Lung (tissue), 12 donors: Measurements from ENCODE around the gene MYRIP. TPM values are rescaled to one million over a fixed set of nuclear protein-coding genes. Genes with fewer than 3 reads are reported as not detected.

Source experiments
- ATAC-seq: fragments of 200-7000 bp; cut with Tn5 transposase; one replicate; pipeline ENCODE4 v1.9.1; 2020; ENCODE audit warnings: moderate number of reproducible peaks; ENCODE audit not compliant: insufficient read depth, low FRiP score
- DNase-seq, 3 donors: peaks; one replicate each; pipeline ENCODE4 v3.0.0-alpha.2; 2013 to 2017
- H3K27ac ChIP-seq, 2 donors: one replicate each; pipeline ENCODE4 v1.5.1; 2013; ENCODE audit warnings: mild to moderate bottlenecking in 2 of 2, moderate library complexity in 2 of 2, control low read depth in 1 of 2, inconsistent platforms in 1 of 2, low read depth in 1 of 2, low read length in 1 of 2
- H3K27me3 ChIP-seq, 3 donors: one replicate each; pipeline ENCODE4 v1.5.1; 2013; ENCODE audit warnings: low read length in 2 of 3; ENCODE audit not compliant: control insufficient read depth in 3 of 3, insufficient read depth in 3 of 3
- H3K36me3 ChIP-seq, 4 donors: one replicate each; pipeline ENCODE4 v1.5.1; 2013; ENCODE audit warnings: low read length in 4 of 4, mild to moderate bottlenecking in 1 of 4, moderate library complexity in 1 of 4; ENCODE audit not compliant: control insufficient read depth in 4 of 4, insufficient read depth in 4 of 4
- H3K4me1 ChIP-seq, 5 donors: one replicate each; pipeline ENCODE4 v1.5.1; 2013; ENCODE audit warnings: low read length in 5 of 5, mild to moderate bottlenecking in 2 of 5, moderate library complexity in 1 of 5; ENCODE audit not compliant: control insufficient read depth in 5 of 5, insufficient read depth in 5 of 5
- H3K4me3 ChIP-seq: one replicate; pipeline ENCODE4 v1.5.1; 2013; ENCODE audit warnings: mild to moderate bottlenecking, control low read depth, moderate library complexity
- H3K9ac ChIP-seq, 2 donors: one replicate each; pipeline ENCODE4 v1.5.1; 2013; ENCODE audit warnings: low read length in 2 of 2, control low read depth in 1 of 2; ENCODE audit not compliant: insufficient read depth in 1 of 2
- H3K9me3 ChIP-seq, 4 donors: one replicate each; pipeline ENCODE4 v1.5.1; 2013; ENCODE audit warnings: low read length in 3 of 4, mild to moderate bottlenecking in 1 of 4, moderate library complexity in 1 of 4; ENCODE audit not compliant: control insufficient read depth in 4 of 4, insufficient read depth in 3 of 4
- CTCF ChIP-seq: IDR thresholded peaks from 2 replicates; pipeline ENCODE4 v1.5.1; 2012; ENCODE audit warnings: mild to moderate bottlenecking; ENCODE audit errors: control extremely low read depth, extremely low read depth
- WGBS, 2 donors: extraction: QIAGEN DNeasy Blood & Tissue Kit; methylation state at CpG; one replicate each; pipeline ENCODE4 v1.1.7; 2013; 5-methylcytosine and 5-hydroxymethylcytosine counted together
- polyA plus RNA-seq, 2 donors: library from polyadenylated mRNA; stranded (reverse); fragments of 200-250 nt; gene quantifications; one replicate each; pipeline ENCODE4 v1.2.1, GENCODE V29; 2013
- total RNA-seq, 2 donors: library from RNA; depleted of rRNA in 1 of 2; stranded (reverse); fragments of >200 nt in 1 of 2; gene quantifications; one replicate each; pipeline ENCODE4 v1.2.1, GENCODE V29; 2014 to 2021
- donor health status: control.
- donor health status: control.
- donor health status: Bipolar disorder and iron deficiency.
- donor health status: healthy.
- donor health status: DM: yes; HTN: yes; CAD: no.

MYRIP gene
- total and polyA plus RNA-seq, 4 donors: 0.30 to 2.5 (median 0.77) TPM

GRCh38 chr3:40046149-40046548 lies 236.7 kb downstream of the MYRIP start:
- no peak for DNase-seq
- WGBS, 2 donors: 93 to 95% methylated on average over 4 of the region's 4 CpGs
- no peak for TF ChIP-seq CTCF
- Histone ChIP-seq H3K9me3 (peaks cover 0 to 2% (median 0%) of the 10 kb centered on the region in 4 donors), H3K4me1 (no peaks in the 10 kb centered on the region), H3K36me3 (no peaks in the 10 kb centered on the region), H3K27ac (no peak overlapping the region), H3K4me3 (no peak overlapping the region), H3K27me3 (no peaks in the 10 kb centered on the region), H3K9ac (no peak overlapping the region)
- ATAC-seq: no peak

GRCh38 chr3:40047406-40047805 lies 238.0 kb downstream of the MYRIP start:
- no peak for ATAC-seq
- H3K4me1 ChIP-seq: no peaks in the 10 kb centered on the region
- 93 to 96% methylated on average over 2 of the region's 2 CpGs for WGBS, 2 donors
- TF ChIP-seq CTCF: no peak
- H3K27me3 ChIP-seq: no peaks in the 10 kb centered on the region
- DNase-seq: no peak
- H3K9me3 ChIP-seq: peaks cover 0 to 2% (median 0%) of the 10 kb centered on the region in 4 donors
- H3K27ac ChIP-seq: no peak overlapping the region
- no peak overlapping the region for H3K4me3 ChIP-seq
- H3K9ac ChIP-seq: no peak overlapping the region
- H3K36me3 ChIP-seq: no peaks in the 10 kb centered on the region

- Histone ChIP-seq H3K4me3 (no peak overlapping the region), H3K27me3 (no peaks in the 10 kb centered on the region), H3K27ac (no peak overlapping the region), H3K9me3 (no peaks in the 10 kb centered on the region), H3K4me1 (peaks cover 0 to 3% (median 0%) of the 10 kb centered on the region in 5 donors), H3K36me3 (no peaks in the 10 kb centered on the region), H3K9ac (no peak overlapping the region)
- WGBS, 2 donors: 100% methylated on average over 1 of the region's 1 CpG
- no peak for DNase-seq
- no peak for ATAC-seq
- TF ChIP-seq CTCF: no peak
Observed at GRCh38 chr3:40053663-40054062, 244.3 kb downstream of the MYRIP start.

GRCh38 chr3:40054568-40055222 lies 245.3 kb downstream of the MYRIP start:
- 88 to 95% methylated on average over 3 of the region's 3 CpGs for WGBS, 2 donors
- H3K27me3 ChIP-seq: no peaks in the 10 kb centered on the region
- H3K9me3 ChIP-seq: no peaks in the 10 kb centered on the region
- peaks cover 0 to 3% (median 0%) of the 10 kb centered on the region in 5 donors for H3K4me1 ChIP-seq
- H3K9ac ChIP-seq: no peak overlapping the region
- DNase-seq (no peak), ATAC-seq (no peak)
- no peak overlapping the region for H3K27ac ChIP-seq
- no peaks in the 10 kb centered on the region for H3K36me3 ChIP-seq
- H3K4me3 ChIP-seq: no peak overlapping the region
- TF ChIP-seq CTCF: no peak
